ENCODE data around the gene SIL1. TPM values are rescaled to one million over a fixed set of nuclear protein-coding genes. Genes with fewer than 3 reads are reported as not detected.
A peak's percentile ranks its signal among the peaks of the same experiment; 100 is the strongest.

SIL1 gene
- total and polyA plus RNA-seq, 9 of the 15 experiments (the other 6 are each of a cell fraction or from before 2014, with no cell fraction given) = 1.3 to 30.5 (median 18.1) TPM

DNA sequence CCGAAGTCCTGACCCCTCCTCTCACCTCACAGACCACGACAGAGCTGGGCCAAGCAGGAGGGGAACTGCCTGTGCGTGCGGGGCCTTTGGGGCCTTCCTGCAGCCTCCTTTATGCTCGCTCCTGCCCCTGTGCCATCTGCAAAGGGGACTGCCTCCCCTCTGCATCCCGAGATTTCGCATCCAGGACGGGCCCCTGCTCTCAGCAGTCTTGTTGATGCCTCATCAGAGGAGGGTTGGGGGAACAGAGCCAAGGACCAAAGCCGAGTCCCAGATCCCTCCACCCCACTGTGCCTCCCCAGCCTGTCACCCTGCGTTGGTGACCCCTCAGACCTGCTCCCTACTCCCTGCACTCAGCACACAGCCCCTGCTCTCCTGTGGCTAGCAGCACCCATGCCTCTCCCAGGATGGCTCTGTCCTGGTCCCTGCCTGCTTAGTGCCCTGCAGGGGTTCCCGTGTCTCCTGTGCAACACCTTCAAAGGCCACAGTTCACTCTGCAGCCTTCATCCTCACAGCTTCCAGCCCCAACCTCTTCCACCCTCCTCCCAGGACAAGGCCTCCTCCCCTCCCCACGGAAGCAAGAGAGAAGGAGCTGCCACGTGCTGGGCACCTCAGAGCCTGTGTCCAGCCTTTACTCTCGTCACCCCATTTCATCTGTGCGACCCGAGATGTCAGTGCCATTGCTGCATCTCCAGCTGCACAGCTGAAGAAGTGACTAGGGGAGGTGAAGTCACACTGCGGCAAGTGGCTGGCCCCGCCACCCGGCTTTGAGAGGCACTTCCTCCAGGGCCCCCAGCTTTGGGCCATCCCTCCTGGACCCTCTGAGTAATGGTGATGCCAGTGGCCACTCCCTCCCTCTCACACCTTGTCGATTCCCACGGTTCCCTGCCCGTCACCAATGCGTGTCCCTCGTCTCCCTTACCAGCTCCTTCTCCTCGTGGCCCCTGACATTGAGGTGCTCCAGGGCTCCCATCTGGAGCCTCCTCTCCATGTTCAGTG, 260.5 kb downstream of the SIL1 start:
- 0 out of 4 replicates have a peak overlapping the region, but pooled peaks of 1 of the 2 experiments have one; percentile 23 for H3K9ac ChIP-seq (ENCODE audit: insufficient read depth in 1 of 2, low read depth in 2 of 2, low read length in 2 of 2)
- no peak for TF ChIP-seq CTBP1 (IDR thresholded peaks at IDR 0.05; ENCODE audit: borderline replicate concordance)
- peak; percentile 67 for TF ChIP-seq RBM22 (IDR thresholded peaks at IDR 0.05; ENCODE audit: low read depth, low read length, poor library complexity, severe bottlenecking)
- no peak for TF ChIP-seq NR2C2 (CRISPR knock-in tag; IDR thresholded peaks at IDR 0.05)
- TF ChIP-seq NR2C2 (tag; IDR thresholded peaks at IDR 0.05) = no peak
- no peak for TF ChIP-seq RHOXF2B (CRISPR knock-in tag; conservative IDR thresholded peaks at IDR 0.05)
- no peak for TF ChIP-seq CHD4 (IDR thresholded peaks at IDR 0.05; ENCODE audit: insufficient read depth, insufficient replicate concordance, low read depth, low read length, poor library complexity, severe bottlenecking)
- TF ChIP-seq POLR2A (conservative IDR thresholded peaks at IDR 0.05) = 0 out of 2 replicates have a peak, but pooled peaks have one; percentile 29
- TF ChIP-seq NELFE (IDR thresholded peaks at IDR 0.05; ENCODE audit: insufficient read depth, insufficient read length) = no peak
- peak; percentile 55 for TF ChIP-seq POLR2G (IDR thresholded peaks at IDR 0.05; ENCODE audit: low read depth, low read length)
- no peak for TF ChIP-seq TCFL5 (CRISPR knock-in tag; conservative IDR thresholded peaks at IDR 0.05)
- no peak for TF ChIP-seq PHF20 (IDR thresholded peaks at IDR 0.05; ENCODE audit: partially characterized antibody)
- no peak for TF ChIP-seq SNRNP70 (optimal IDR thresholded peaks at IDR 0.05; ENCODE audit: low read depth, low read length)
- no peak for TF ChIP-seq FOS (IDR thresholded peaks at IDR 0.05; ENCODE audit: extremely low read depth, insufficient read length)
- TF ChIP-seq ZNF79 (CRISPR knock-in tag; IDR thresholded peaks at IDR 0.05; ENCODE audit: low read depth) = no peak
- peak; percentile 42 for ATAC-seq
- FAIRE-seq = no peak
- H3K4me3 ChIP-seq = no peak overlapping the region
- H3K79me2 ChIP-seq (ENCODE audit: control insufficient read depth, insufficient read depth, low read length) = no peaks in the 10 kb centered on the region
- no peaks in the 10 kb centered on the region for H3K9me3 ChIP-seq (replicated peaks; ENCODE audit: control insufficient read depth, insufficient read depth, low read depth, low read length)
- peaks cover 7% of the 10 kb centered on the region; the same call in 1 of the 2 replicates for H4K20me1 ChIP-seq (replicated peaks; ENCODE audit: control insufficient read depth, insufficient read depth, low read length)
- in situ Hi-C loops (cut with MboI) = no loop called here
- DNase-seq (ENCODE audit: extremely low read depth in 1 of 4, low spot score in 3 of 4) = no peak
- intact Hi-C loops (cut with micrococcal nuclease) = loop anchor here (10.0 kb wide), 1 partner anchor 293 kb away; no protein-coding TSS in a partner anchor
- no peak overlapping the region for H3K4me2 ChIP-seq (ENCODE audit: insufficient read depth, low read length)
- no peak overlapping the region for H2AFZ ChIP-seq (ENCODE audit: low read depth, low read length)
- no peak overlapping the region for H3K27ac ChIP-seq (ENCODE audit: extremely low read depth, low read depth, low read length)
- H3K27me3 ChIP-seq (ENCODE audit: control insufficient read depth in 2 of 2, insufficient read depth in 2 of 2, low read length in 2 of 2) = no peaks in the 10 kb centered on the region
- no peaks in the 10 kb centered on the region for H3K9me1 ChIP-seq (ENCODE audit: control insufficient read depth, insufficient read depth, low read length)
- no TSS peak for BruUV-seq (replicated peaks)
- H3K36me3 ChIP-seq (ENCODE audit: control insufficient read depth, insufficient read depth, low read length) = peaks cover 23% of the 10 kb centered on the region; the same call in 2 of the 3 replicates
- 0 out of 5 replicates have a peak, but pooled peaks cover 0 to 2% of the 10 kb centered on the region in 2 experiments for H3K4me1 ChIP-seq (replicated peaks in 1 of 2; ENCODE audit: control insufficient read depth in 2 of 2, insufficient read depth in 2 of 2, low read length in 2 of 2)
- WGBS (ENCODE audit: insufficient coverage, low coverage, missing lambda C conversion rate) = 65% methylated on average over 21 of the region's 25 CpGs
- CTCF ChIA-PET (ENCODE audit: low intra/inter-chr PET ratio) = no interaction called here
- POLR2A ChIA-PET = interaction anchor here (0.6 kb wide), 3 partner anchors 24 to 1858 kb away, joined by 3 to 4 read pairs (median 3); no protein-coding TSS in a partner anchor
